RPMI7951 (cell line): ENCODE measurements around the gene AFDN. TPM values are rescaled to one million over a fixed set of nuclear protein-coding genes. Genes with fewer than 3 reads are reported as not detected.
A peak's percentile ranks its signal among the peaks of the same experiment; 100 is the strongest.

Experiments used
- DNase-seq: peaks from one replicate; pipeline ENCODE4 v3.0.0-alpha.2; 2012; ENCODE audit warnings: low read depth
- total RNA-seq: library from RNA; depleted of rRNA; stranded (reverse); fragments of >200 nt; shearing (Covaris generic); gene quantifications from 2 replicates; pipeline ENCODE4 v1.2.3, GENCODE V29; 2014

Gene AFDN
- total RNA-seq, 1 experiment from 2014 or later = 46.6 TPM

GRCh38 chr6:167811442-167812087 is 15.1 kb upstream of the AFDN start:
- DNase-seq = no peak

GRCh38 chr6:167812088-167812487 is 14.6 kb upstream of the AFDN start:
- no peak for DNase-seq

- DNase-seq = no peak
These were observed 11.3 kb upstream of the AFDN start for GRCh38 chr6:167815296-167815980.

GRCh38 chr6:167817016-167817415 is 9.7 kb upstream of the AFDN start:
- DNase-seq = no peak

GRCh38 chr6:167817729-167818128 is 9.0 kb upstream of the AFDN start:
- DNase-seq = no peak

- no peak for DNase-seq
These were observed 7.1 kb upstream of the AFDN start for GRCh38 chr6:167819576-167819975.

- no peak for DNase-seq
These were observed 6.0 kb upstream of the AFDN start for GRCh38 chr6:167820681-167821080.

GRCh38 chr6:167824591-167825331 is 1.9 kb upstream of the AFDN start:
- DNase-seq = peak; percentile 47

GRCh38 chr6:167825332-167826229 is 1.1 kb upstream of the AFDN start:
- DNase-seq = peak; percentile 52

- DNase-seq = peak; percentile 63
These were observed 348 bp upstream of the AFDN start for GRCh38 chr6:167826230-167826895.

GRCh38 chr6:167827583-167828324 is 1.0 kb downstream of the AFDN start:
- DNase-seq = peak; percentile 45

- no peak for DNase-seq
These were observed 1.7 kb downstream of the AFDN start for GRCh38 chr6:167828325-167828956.

- DNase-seq = no peak
These were observed 2.8 kb downstream of the AFDN start for GRCh38 chr6:167829513-167829912.

- DNase-seq = no peak
These were observed 4.6 kb downstream of the AFDN start for GRCh38 chr6:167831281-167831828.

- DNase-seq = no peak
These were observed 6.0 kb downstream of the AFDN start for GRCh38 chr6:167832497-167833395.

GRCh38 chr6:167833396-167833763 is 6.7 kb downstream of the AFDN start:
- no peak for DNase-seq

GRCh38 chr6:167835260-167835659 is 8.5 kb downstream of the AFDN start:
- DNase-seq = no peak

GRCh38 chr6:167836721-167837120 is 10.0 kb downstream of the AFDN start:
- DNase-seq = no peak
